ENCODE results near the gene GNPNAT1. TPM values are rescaled to one million over a fixed set of nuclear protein-coding genes. Genes with fewer than 3 reads are reported as not detected.
"Not testable (repeated sequence)": the region's sequence is repeated elsewhere in the genome, so short reads cannot be mapped to it uniquely, and the experiment has no call there.

The GNPNAT1 gene
- total RNA-seq, 1 donor from 2014 or later = 14.0 TPM

- intact Hi-C loops (cut with micrococcal nuclease) = loop anchor here (1.0 to 10.0 kb wide), 12 partner anchors 48 to 1606 kb away; partner anchors contain the start of genes DDHD1, FRMD6, GPR137C and PSMC6
These were observed 618 bp downstream of the GNPNAT1 start for GRCh38 chr14:52790756-52791222.

DNA sequence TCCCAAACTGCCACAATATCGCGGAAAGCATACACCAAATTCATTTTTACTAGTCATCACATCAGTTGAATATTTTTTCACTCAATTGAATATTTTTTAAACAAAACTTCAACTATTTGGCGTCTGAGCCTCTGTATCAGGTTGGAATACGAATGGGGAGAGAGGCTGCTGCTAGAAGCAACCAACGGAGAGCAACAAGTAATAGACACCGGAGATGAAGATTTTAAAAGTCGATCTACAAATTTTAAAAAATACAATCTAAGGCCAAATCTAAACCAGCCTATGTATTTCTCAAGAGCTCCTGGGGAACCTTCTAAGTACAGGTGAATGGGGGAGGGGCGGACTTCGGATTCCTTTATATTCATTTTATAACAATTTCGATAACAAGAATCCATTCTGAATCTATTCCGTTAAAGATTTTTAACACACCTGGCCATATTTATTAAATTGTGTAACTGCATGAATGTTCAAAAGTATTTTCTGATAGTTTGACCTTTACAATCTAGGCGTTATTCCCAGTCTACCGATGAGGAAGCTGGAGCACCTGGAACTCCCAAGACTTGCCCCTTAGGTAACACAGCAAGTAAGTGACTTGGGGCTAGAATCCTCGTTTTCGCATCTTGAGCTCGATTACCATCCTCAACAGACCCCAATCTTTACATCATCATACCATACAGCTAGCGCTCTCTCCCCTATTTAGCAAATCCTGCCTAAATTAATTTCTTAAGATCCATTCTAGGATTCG lies 1.2 kb downstream of the GNPNAT1 start:
- intact Hi-C loops (cut with micrococcal nuclease) = loop anchor here (2.0 to 10.0 kb wide), 4 partner anchors 319 to 1545 kb away; partner anchors contain the start of genes RTRAF and TMX1

DNA sequence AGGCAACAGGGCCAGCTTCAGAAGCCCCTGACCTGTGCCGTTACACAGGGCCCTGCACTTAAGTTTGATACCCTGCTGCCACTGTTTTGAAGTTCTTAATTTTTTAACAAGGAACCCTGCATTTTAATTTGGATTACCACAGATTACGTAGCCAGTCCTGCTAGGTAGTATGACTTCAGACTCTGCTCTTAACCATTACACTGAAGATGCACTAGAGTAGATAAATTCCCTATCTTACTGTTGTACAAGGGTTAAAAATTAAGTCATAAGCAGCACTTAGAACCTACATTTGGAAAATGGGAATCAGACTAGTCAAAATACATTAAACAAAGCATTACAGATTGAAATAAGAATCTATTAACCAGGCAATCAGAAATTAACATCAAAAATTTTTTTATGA lies 2.3 kb downstream of the GNPNAT1 start:
- intact Hi-C loops (cut with micrococcal nuclease) = no loop called here

- intact Hi-C loops (cut with micrococcal nuclease) = no loop called here
These were observed 4.5 kb downstream of the GNPNAT1 start for GRCh38 chr14:52786887-52787286.

- intact Hi-C loops (cut with micrococcal nuclease) = no loop called here
These were observed 8.2 kb downstream of the GNPNAT1 start for GRCh38 chr14:52783206-52783605.

DNA sequence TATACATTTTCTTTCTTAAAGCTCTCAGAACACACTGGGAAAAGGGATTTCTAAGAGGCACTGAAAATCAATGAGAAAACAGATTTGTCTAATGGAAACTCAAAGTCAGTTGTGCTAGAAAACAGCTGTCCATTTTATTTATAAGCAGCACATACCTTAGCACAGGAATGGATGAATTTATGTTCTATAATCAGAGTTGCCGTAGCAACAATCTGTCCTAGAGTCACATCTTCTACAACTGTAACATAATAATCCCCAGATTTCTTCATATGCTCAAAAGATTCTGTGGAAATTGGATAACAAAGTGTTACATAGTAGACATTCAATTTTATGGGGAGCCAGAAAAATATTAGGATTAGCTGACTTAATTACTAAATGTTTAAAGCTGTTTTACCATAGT lies 9.8 kb downstream of the GNPNAT1 start:
- intact Hi-C loops (cut with micrococcal nuclease) = no loop called here

GRCh38 chr14:52780893-52781292 lies 10.5 kb downstream of the GNPNAT1 start:
- intact Hi-C loops (cut with micrococcal nuclease) = no loop called here

GRCh38 chr14:52778702-52779101 lies 12.7 kb downstream of the GNPNAT1 start:
- intact Hi-C loops (cut with micrococcal nuclease) = no loop called here

- intact Hi-C loops (cut with micrococcal nuclease) = no loop called here
These were observed 14.6 kb downstream of the GNPNAT1 start for GRCh38 chr14:52776816-52777215.

DNA sequence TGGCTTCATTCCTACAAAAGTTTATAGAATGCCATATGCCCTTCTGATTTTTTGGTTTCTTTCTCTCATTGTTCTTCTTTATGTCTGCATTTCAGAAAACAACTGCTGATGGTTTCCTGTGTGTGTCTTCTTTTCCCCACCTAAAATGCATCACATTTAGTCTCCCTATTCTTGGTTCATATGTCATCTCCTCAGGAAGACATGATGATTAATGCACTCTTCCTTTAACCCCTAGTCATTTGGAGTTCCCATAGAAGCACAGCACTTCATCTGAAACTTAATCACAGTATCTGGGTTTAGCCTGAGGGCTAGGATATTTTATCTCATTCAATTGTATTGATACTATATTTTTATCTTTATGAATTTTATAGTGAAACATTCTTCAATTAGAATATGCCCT lies 21.5 kb downstream of the GNPNAT1 start:
- intact Hi-C loops (cut with micrococcal nuclease) = no loop called here

DNA sequence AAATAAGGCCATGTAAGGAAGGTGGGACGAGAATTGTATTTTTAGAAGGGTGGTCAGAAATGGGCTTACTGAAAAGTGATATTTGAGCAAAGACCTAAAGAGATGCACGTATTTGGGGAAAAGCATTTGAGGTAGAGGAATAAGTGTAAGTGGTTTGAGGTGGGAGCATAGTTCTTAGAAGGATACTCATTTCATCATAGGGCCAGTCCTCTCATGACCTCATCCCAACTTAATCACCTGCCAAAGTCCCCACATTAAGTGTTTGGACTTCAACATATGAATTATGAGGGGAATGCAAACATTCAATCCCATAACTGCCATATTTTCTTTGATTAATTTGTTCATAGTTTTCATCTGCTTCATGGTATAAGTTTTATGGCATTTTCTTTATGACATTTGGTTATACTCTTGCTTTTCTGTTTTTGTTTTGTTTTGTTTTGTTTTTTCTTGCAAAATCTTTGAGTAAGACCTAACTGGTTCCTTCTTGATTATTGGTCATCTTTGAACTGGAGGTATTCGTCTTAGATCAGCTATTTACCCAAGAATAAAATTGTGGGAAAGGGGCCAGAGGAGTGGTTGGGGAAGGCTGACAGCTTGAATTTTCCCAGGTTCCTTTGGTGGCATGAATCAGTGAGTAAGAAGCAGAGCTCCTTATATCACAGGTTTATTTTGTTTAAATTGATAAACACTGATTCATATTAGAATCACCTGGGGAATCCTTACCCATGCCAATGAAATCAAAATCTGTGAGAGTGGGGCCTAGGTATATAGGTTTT lies 24.2 kb downstream of the GNPNAT1 start:
- intact Hi-C loops (cut with micrococcal nuclease) = no loop called here

GRCh38 chr14:52762923-52763322 lies 28.5 kb downstream of the GNPNAT1 start:
- intact Hi-C loops (cut with micrococcal nuclease) = not testable (repeated sequence)

- intact Hi-C loops (cut with micrococcal nuclease) = no loop called here
These were observed 32.3 kb downstream of the GNPNAT1 start for GRCh38 chr14:52759145-52759544.

DNA sequence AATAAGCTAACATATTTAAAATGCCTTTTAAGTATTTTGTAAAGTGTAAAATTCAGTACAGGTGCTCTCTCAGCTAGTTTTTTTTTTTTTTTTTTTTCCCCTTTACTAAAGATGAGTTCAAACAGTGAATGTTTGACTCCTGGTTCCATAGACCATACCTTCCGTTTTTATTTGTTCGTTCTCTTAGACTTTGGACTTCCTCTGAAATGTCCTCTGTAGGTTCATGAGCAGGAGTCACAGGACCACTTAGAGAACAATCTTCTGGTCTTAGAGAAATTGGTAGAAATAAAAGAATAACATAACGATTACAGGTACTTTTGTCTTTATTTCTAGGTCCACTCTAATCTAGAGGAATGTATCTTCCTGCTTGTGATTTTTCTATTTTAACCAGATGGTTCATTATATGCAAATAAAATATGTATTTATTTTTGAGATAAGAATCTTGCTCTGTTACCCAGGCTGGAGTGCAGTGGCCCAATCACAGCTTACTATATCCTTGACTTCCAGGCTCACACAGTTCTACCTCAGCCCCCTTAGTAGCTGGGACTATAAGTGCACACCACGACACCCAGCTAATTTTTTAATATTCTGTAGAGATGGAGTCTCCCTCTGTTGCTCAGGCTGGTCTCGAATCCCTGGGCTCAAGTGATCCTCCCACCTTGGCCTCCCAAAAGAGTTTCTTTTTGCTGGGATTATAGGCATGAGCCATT lies 35.6 kb downstream of the GNPNAT1 start:
- intact Hi-C loops (cut with micrococcal nuclease) = no loop called here

DNA sequence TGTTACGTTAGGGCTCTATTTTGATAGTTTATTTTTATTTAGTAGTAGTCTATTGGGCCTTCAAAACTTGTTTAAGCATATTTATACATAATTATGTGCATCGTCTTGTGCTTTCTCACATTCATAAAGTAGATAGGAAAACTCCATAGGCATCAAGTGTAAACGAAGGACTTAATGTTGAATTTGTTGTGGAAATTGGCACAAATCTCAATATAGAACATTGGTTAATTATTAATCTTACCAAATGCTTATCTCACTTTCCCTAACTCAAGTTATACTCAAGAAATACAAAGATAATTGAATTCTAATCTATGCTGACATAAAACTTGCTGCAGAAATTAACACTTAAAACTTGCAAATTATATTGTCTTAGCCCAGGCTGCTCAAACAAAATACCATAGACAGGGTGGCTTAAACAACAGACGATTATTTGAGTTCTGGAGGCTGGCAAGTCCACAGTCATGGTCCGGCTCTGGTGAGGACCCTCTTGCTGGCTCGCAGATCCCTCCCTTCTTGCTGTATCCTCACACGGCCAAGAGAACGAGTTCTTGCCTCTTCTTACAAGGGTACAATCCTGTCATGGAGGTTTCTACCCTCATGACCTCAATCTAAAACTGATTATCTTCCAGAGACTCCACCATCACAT lies 42.6 kb downstream of the GNPNAT1 start:
- intact Hi-C loops (cut with micrococcal nuclease) = no loop called here

DNA sequence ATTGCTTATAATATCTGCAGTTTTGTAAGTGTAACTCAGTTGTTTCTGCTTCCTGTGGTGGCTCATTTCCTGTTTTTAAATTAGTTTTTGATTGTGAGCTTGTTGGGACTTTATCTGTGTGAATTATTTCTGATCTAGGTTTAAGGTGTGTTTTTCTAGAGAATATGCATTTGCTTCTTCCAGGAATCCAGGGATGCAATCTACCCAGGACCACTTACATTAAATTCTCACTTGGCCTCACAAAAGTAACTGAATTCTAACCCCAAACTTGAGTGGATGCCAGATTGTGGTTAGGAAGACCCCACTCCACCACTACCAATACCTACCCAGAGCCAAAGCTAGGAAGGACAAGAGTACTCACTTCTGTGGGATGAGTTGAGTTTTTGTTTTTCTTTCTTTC lies 49.5 kb downstream of the GNPNAT1 start:
- intact Hi-C loops (cut with micrococcal nuclease) = loop anchor here (1.0 kb wide), 4 partner anchors 12 to 49 kb away; partner anchors contain the start of genes GNPNAT1, PSMC6 and STYX

DNA sequence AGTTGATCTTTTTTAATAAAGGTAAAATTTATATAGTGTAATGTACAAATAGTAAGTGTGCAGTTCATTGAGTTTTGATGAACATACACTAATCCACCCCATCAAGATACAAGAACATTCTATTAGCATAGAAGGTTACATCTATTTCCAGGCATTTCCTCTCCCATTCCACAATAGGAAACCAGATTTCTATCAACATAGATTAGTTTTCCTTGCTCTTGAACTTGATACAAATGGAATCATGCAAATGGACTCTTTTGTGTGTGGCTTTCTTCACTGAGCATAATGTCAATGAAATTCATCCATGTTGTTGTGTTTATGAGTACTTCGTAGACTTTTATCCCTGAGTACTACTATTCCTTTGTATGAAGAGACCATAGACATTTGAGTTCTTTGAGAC lies 50.7 kb downstream of the GNPNAT1 start:
- intact Hi-C loops (cut with micrococcal nuclease) = no loop called here

DNA sequence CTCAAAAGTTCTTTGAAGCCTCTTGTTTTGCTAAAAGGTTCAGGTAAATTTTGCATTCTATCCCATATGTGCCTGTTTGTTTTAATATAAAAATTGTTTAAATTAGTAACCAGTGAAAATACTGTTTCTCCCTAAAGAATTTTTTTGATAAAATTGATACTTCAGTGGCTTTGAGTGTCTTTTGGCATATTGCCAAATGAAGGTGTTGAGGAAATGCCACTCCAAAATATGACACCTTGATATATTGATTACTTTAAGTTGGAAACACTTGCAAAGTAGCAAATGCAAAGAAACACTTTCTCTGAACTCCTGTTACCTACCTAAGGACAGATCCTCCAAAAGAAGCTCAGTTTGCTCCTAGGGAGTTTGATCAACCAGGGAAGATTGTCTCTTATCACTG lies 53.0 kb downstream of the GNPNAT1 start:
- intact Hi-C loops (cut with micrococcal nuclease) = no loop called here

- intact Hi-C loops (cut with micrococcal nuclease) = no loop called here
These were observed 55.4 kb downstream of the GNPNAT1 start for GRCh38 chr14:52735921-52736489.

GRCh38 chr14:52733824-52734223 lies 57.6 kb downstream of the GNPNAT1 start:
- intact Hi-C loops (cut with micrococcal nuclease) = loop anchor here (5.0 kb wide), 2 partner anchors 183 to 418 kb away; partner anchors contain the start of gene DDHD1

- intact Hi-C loops (cut with micrococcal nuclease) = loop anchor here (1.0 to 5.0 kb wide), 7 partner anchors 12 to 1080 kb away; partner anchors contain the start of genes DDHD1, FRMD6 and PSMC6
These were observed 60.7 kb downstream of the GNPNAT1 start for GRCh38 chr14:52730709-52731111.

All from T-helper 1 cell treated with Interleukin-12 subunit alpha and Interleukin-12 subunit beta and Interleukin-4 antibody, amounts not matched to agents 30 ng/mL and 1 ng/mL, for 36 hours (primary cell).